Neural cell (in vitro differentiated cells): ENCODE results near the gene ALPG. TPM values are rescaled to one million over a fixed set of nuclear protein-coding genes. Genes with fewer than 3 reads are reported as not detected.
A peak's percentile ranks its signal among the peaks of the same experiment; 100 is the strongest.

ENCODE experiments used
- H2AFZ ChIP-seq: fragments of 200-600, 300-800 bp; sonication (generic), shearing (Covaris generic); 2 replicates; pipeline ENCODE4 v1.6.0; 2014; ENCODE audit warnings: low read depth, mild to moderate bottlenecking, antibody characterized with exemption, low read length, moderate library complexity
- H3F3A ChIP-seq: fragments of 200-600 bp; shearing (Covaris generic); 2 replicates; pipeline ENCODE4 v1.6.1; 2016; ENCODE audit warnings: mild to moderate bottlenecking, moderate library complexity, mixed read lengths, antibody characterized with exemption, low read length; ENCODE audit not compliant: insufficient read depth, poor library complexity, severe bottlenecking
- H3K27ac ChIP-seq: fragments of 200-600, 300-800 bp; sonication (generic), shearing (Covaris generic); 2 replicates; pipeline ENCODE4 v1.5.1; 2014; ENCODE audit warnings: mild to moderate bottlenecking, low read length, moderate library complexity
- H3K27me3 ChIP-seq: fragments of 300-800, 200-600 bp; sonication (generic), shearing (Covaris generic); 2 replicates; pipeline ENCODE4 v1.6.0; 2014; ENCODE audit warnings: mild to moderate bottlenecking, low read depth, low read length, moderate library complexity; ENCODE audit not compliant: insufficient read depth
- H3K36me3 ChIP-seq: fragments of 300-800, 200-600 bp; sonication (generic), shearing (Covaris generic); 2 replicates; pipeline ENCODE4 v1.5.1; 2014; ENCODE audit warnings: mild to moderate bottlenecking, antibody characterized with exemption, low read length, moderate library complexity; ENCODE audit not compliant: insufficient read depth
- H3K4me2 ChIP-seq: fragments of 300-800, 200-600 bp; sonication (generic), shearing (Covaris generic); 2 replicates; pipeline ENCODE4 v1.6.0; 2014; ENCODE audit warnings: mild to moderate bottlenecking, low read length
- H3K4me3 ChIP-seq: fragments of 300-800, 200-600 bp; sonication (generic), shearing (Covaris generic); 2 replicates; pipeline ENCODE4 v1.5.1; 2014; ENCODE audit warnings: mild to moderate bottlenecking, low read length, moderate library complexity
- H3K79me2 ChIP-seq: fragments of 200-600 bp; shearing (Covaris generic); replicated peaks from 2 replicates; pipeline ENCODE4 v1.6.0; 2014; ENCODE audit warnings: mild to moderate bottlenecking, low read length, moderate library complexity; ENCODE audit not compliant: insufficient read depth
- H3K9ac ChIP-seq: fragments of 300-800, 200-600 bp; sonication (generic), shearing (Covaris generic); 2 replicates; pipeline ENCODE4 v1.6.1; 2016; ENCODE audit warnings: mild to moderate bottlenecking, low read length, mixed read lengths
- H3K9me2 ChIP-seq: fragments of 200-600 bp; shearing (Covaris generic); 2 replicates; pipeline ENCODE4 v1.6.1; 2016; ENCODE audit warnings: mild to moderate bottlenecking, low read length, mixed read lengths; ENCODE audit not compliant: insufficient read depth
- H3K9me3 ChIP-seq: fragments of 200-600, 300-800 bp; sonication (generic), shearing (Covaris generic); 2 replicates; pipeline ENCODE4 v1.6.1; 2016; ENCODE audit warnings: mild to moderate bottlenecking, mixed run types, low read length, moderate library complexity, mixed read lengths
- H4K20me1 ChIP-seq: fragments of 200-600 bp; shearing (Covaris generic); 2 replicates; pipeline ENCODE4 v1.6.1; 2016; ENCODE audit warnings: mild to moderate bottlenecking, mixed run types; ENCODE audit not compliant: insufficient read depth
- CTCF ChIP-seq: fragments of 450-650 bp; IDR thresholded peaks from 2 replicates; pipeline ENCODE4 v1.5.1; 2014; ENCODE audit warnings: antibody characterized with exemption, mild to moderate bottlenecking, moderate library complexity; ENCODE audit not compliant: poor library complexity, severe bottlenecking
- EP300 ChIP-seq: fragments of 450-650 bp; conservative IDR thresholded peaks from 2 replicates; pipeline ENCODE4 v1.6.1; 2014; ENCODE audit warnings: antibody characterized with exemption, mild to moderate bottlenecking, moderate library complexity; ENCODE audit not compliant: poor library complexity, severe bottlenecking
- EZH2 ChIP-seq: fragments of 200-600, 300-800 bp; shearing (Covaris generic), sonication (generic); IDR thresholded peaks from 2 replicates; pipeline ENCODE4 v1.6.1; 2014; ENCODE audit warnings: antibody characterized with exemption, low read length, borderline replicate concordance, mild to moderate bottlenecking; ENCODE audit not compliant: insufficient read depth, poor library complexity, severe bottlenecking
- MXI1 ChIP-seq: fragments of 450-650 bp; conservative IDR thresholded peaks from 2 replicates; pipeline ENCODE4 v1.6.1; 2014; ENCODE audit warnings: antibody characterized with exemption, mild to moderate bottlenecking; ENCODE audit not compliant: poor library complexity, severe bottlenecking
- POLR2AphosphoS5 ChIP-seq: IDR thresholded peaks from 2 replicates; pipeline ENCODE4 v1.6.1; 2012
- RAD21 ChIP-seq: fragments of 450-650 bp; conservative IDR thresholded peaks from 2 replicates; pipeline ENCODE4 v1.6.1; 2014; ENCODE audit warnings: antibody characterized with exemption, mild to moderate bottlenecking, moderate library complexity
- REST ChIP-seq: IDR thresholded peaks from 2 replicates; pipeline ENCODE4 v1.6.1; 2012; ENCODE audit warnings: borderline replicate concordance
- SMC3 ChIP-seq: fragments of 450-650 bp; conservative IDR thresholded peaks from 2 replicates; pipeline ENCODE4 v1.6.1; 2014; ENCODE audit warnings: antibody characterized with exemption, mild to moderate bottlenecking, moderate library complexity; ENCODE audit not compliant: poor library complexity
- TAF1 ChIP-seq: IDR thresholded peaks from 2 replicates; pipeline ENCODE4 v1.6.1; 2012; ENCODE audit warnings: low read depth
- polyA plus RNA-seq: library from polyadenylated mRNA; depleted of rRNA; stranded (reverse); fragments of >200 nt; gene quantifications from 2 replicates; pipeline ENCODE4 v1.2.3, GENCODE V29; 2014

The ALPG gene
- polyA plus RNA-seq, 1 donor from 2014 or later = not detected

GRCh38 chr2:232438951-232439757, 32.5 kb downstream of the ALPG start:
- Histone ChIP-seq H3F3A (no peaks in the 10 kb centered on the region), H3K79me2 (no peaks in the 10 kb centered on the region), H4K20me1 (no peaks in the 10 kb centered on the region), H2AFZ (no peak overlapping the region), H3K27me3 (no peaks in the 10 kb centered on the region), H3K9me2 (no peaks in the 10 kb centered on the region), H3K4me3 (no peak overlapping the region), H3K9ac (no peak overlapping the region), H3K9me3 (no peaks in the 10 kb centered on the region), H3K27ac (no peak overlapping the region), H3K4me2 (no peak overlapping the region), H3K36me3 (no peaks in the 10 kb centered on the region)
- TF ChIP-seq RAD21 (peak; percentile 59), POLR2AphosphoS5 (no peak), CTCF (peak; percentile 63), SMC3 (peak; percentile 66), EZH2 (no peak), REST (no peak), MXI1 (no peak)

GRCh38 chr2:232439758-232440135, 33.1 kb downstream of the ALPG start:
- no peak overlapping the region for H3K27ac ChIP-seq
- H3K9me2 ChIP-seq = no peaks in the 10 kb centered on the region
- H3K27me3 ChIP-seq = no peaks in the 10 kb centered on the region
- H2AFZ ChIP-seq = no peak overlapping the region
- H3K79me2 ChIP-seq = no peaks in the 10 kb centered on the region
- no peaks in the 10 kb centered on the region for H4K20me1 ChIP-seq
- no peaks in the 10 kb centered on the region for H3K9me3 ChIP-seq
- TF ChIP-seq CTCF = no peak
- no peak for TF ChIP-seq EZH2
- TF ChIP-seq RAD21 = no peak
- no peak for TF ChIP-seq SMC3
- no peak for TF ChIP-seq POLR2AphosphoS5
- TF ChIP-seq MXI1 = no peak
- TF ChIP-seq EP300 = no peak
- TF ChIP-seq REST = no peak
- TF ChIP-seq TAF1 = no peak
- no peaks in the 10 kb centered on the region for H3K36me3 ChIP-seq
- H3F3A ChIP-seq = no peaks in the 10 kb centered on the region
- H3K4me2 ChIP-seq = no peak overlapping the region
- H3K4me3 ChIP-seq = no peak overlapping the region
- H3K9ac ChIP-seq = no peak overlapping the region
